HEK293 (cell line): Measurements from ENCODE around the gene NEMP1.

Experiments used
- ATF2 ChIP-seq: fragments of 450-650 bp; formaldehyde crosslinking; IDR thresholded peaks from 2 replicates; pipeline ENCODE4 v1.5.1; 2016; ENCODE audit warnings: missing biosample characterization, missing genetic modification characterization, low read depth
- HOXA7 ChIP-seq: sonication (generic); formaldehyde crosslinking; IDR thresholded peaks from 2 replicates; pipeline ENCODE4 v1.8.1; 2022; ENCODE audit warnings: missing genetic modification reagents, borderline replicate concordance
- KLF8 ChIP-seq: fragments of 450-650 bp; formaldehyde crosslinking; IDR thresholded peaks from 2 replicates; pipeline ENCODE4 v1.5.1; 2016; ENCODE audit warnings: missing biosample characterization, missing genetic modification characterization
- YY1 ChIP-seq: fragments of 450-650 bp; formaldehyde crosslinking; IDR thresholded peaks from 2 replicates; pipeline ENCODE4 v1.5.1; 2018; ENCODE audit warnings: missing biosample characterization, missing genetic modification characterization
- ZFP37 ChIP-seq: fragments of 450-650 bp; formaldehyde crosslinking; IDR thresholded peaks from 2 replicates; pipeline ENCODE4 v1.5.1; 2016; ENCODE audit warnings: missing biosample characterization, missing genetic modification characterization
- ZNF16 ChIP-seq: fragments of 450-650 bp; formaldehyde crosslinking; IDR thresholded peaks from 2 replicates; pipeline ENCODE4 v1.5.1; 2016; ENCODE audit warnings: low read depth, missing biosample characterization, missing genetic modification characterization
- ZNF169 ChIP-seq: fragments of 450-650 bp; formaldehyde crosslinking; IDR thresholded peaks from 2 replicates; pipeline ENCODE4 v1.5.1; 2016; ENCODE audit warnings: missing biosample characterization, missing genetic modification characterization
- ZNF175 ChIP-seq: fragments of 450-650 bp; formaldehyde crosslinking; IDR thresholded peaks from 2 replicates; pipeline ENCODE4 v1.5.1; 2016; ENCODE audit warnings: missing biosample characterization, missing genetic modification characterization
- ZNF274 ChIP-seq, 2 experiments: fragments of 200-500 bp in 1 of 2; fragments of 450-650 bp in 1 of 2; sonication (Bioruptor generic) in 1 of 2; formaldehyde crosslinking in 1 of 2; IDR thresholded peaks; 2 replicates each; pipeline versions ENCODE4 v1.5.1 to v1.6.1; 2014 to 2016; ENCODE audit warnings: borderline replicate concordance in 1 of 2, inconsistent platforms in 1 of 2, low read length in 1 of 2, missing biosample characterization in 1 of 2, missing genetic modification characterization in 1 of 2
- ZNF416 ChIP-seq: fragments of 450-650 bp; formaldehyde crosslinking; IDR thresholded peaks from 2 replicates; pipeline ENCODE4 v1.5.1; 2016; ENCODE audit warnings: missing biosample characterization, missing genetic modification characterization
- ZNF501 ChIP-seq: fragments of 450-650 bp; formaldehyde crosslinking; IDR thresholded peaks from 2 replicates; pipeline ENCODE4 v1.5.1; 2016; ENCODE audit warnings: missing biosample characterization, missing genetic modification characterization
- TF ChIP-seq, protein P1 (sequence below): fragments of 450-650 bp; formaldehyde crosslinking; IDR thresholded peaks from 2 replicates; pipeline ENCODE4 v1.5.1; 2016; ENCODE audit warnings: missing biosample characterization, missing genetic modification characterization
- TF ChIP-seq, protein P2 (sequence below): fragments of 450-650 bp; formaldehyde crosslinking; IDR thresholded peaks from 2 replicates; pipeline ENCODE4 v1.5.1; 2016; ENCODE audit warnings: missing biosample characterization, missing genetic modification characterization
- TF ChIP-seq, protein P3 (sequence below): fragments of 450-650 bp; formaldehyde crosslinking; IDR thresholded peaks from 2 replicates; pipeline ENCODE4 v1.5.1; 2016; ENCODE audit warnings: missing biosample characterization, missing genetic modification characterization

- TF ChIP-seq, protein P1, sequence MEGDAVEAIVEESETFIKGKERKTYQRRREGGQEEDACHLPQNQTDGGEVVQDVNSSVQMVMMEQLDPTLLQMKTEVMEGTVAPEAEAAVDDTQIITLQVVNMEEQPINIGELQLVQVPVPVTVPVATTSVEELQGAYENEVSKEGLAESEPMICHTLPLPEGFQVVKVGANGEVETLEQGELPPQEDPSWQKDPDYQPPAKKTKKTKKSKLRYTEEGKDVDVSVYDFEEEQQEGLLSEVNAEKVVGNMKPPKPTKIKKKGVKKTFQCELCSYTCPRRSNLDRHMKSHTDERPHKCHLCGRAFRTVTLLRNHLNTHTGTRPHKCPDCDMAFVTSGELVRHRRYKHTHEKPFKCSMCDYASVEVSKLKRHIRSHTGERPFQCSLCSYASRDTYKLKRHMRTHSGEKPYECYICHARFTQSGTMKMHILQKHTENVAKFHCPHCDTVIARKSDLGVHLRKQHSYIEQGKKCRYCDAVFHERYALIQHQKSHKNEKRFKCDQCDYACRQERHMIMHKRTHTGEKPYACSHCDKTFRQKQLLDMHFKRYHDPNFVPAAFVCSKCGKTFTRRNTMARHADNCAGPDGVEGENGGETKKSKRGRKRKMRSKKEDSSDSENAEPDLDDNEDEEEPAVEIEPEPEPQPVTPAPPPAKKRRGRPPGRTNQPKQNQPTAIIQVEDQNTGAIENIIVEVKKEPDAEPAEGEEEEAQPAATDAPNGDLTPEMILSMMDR (tag by site-specific recombination): no peak
- TF ChIP-seq KLF8 (tag by site-specific recombination) (no peak), ZNF501 (tag by site-specific recombination) (no peak), ZNF16 (tag by site-specific recombination) (no peak), ZNF416 (no peak), YY1 (tag by site-specific recombination) (no peak), ZNF169 (tag by site-specific recombination) (no peak), ATF2 (tag by site-specific recombination) (no peak), ZNF274 (IDR thresholded peaks at IDR 0.05; ENCODE audit: low read length) (no peak), ZNF274 (tag by site-specific recombination; IDR thresholded peaks at IDR 0.05; ENCODE audit: borderline replicate concordance) (no peak), ZNF175 (tag by site-specific recombination) (no peak), HOXA7 (CRISPR knock-in tag) (no peak), ZFP37 (tag by site-specific recombination) (no peak)
- TF ChIP-seq, protein P2, sequence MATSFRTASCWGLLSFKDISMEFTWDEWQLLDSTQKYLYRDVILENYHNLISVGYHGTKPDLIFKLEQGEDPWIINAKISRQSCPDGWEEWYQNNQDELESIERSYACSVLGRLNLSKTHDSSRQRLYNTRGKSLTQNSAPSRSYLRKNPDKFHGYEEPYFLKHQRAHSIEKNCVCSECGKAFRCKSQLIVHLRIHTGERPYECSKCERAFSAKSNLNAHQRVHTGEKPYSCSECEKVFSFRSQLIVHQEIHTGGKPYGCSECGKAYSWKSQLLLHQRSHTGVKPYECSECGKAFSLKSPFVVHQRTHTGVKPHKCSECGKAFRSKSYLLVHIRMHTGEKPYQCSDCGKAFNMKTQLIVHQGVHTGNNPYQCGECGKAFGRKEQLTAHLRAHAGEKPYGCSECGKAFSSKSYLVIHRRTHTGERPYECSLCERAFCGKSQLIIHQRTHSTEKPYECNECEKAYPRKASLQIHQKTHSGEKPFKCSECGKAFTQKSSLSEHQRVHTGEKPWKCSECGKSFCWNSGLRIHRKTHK: no peak
- TF ChIP-seq, protein P3, sequence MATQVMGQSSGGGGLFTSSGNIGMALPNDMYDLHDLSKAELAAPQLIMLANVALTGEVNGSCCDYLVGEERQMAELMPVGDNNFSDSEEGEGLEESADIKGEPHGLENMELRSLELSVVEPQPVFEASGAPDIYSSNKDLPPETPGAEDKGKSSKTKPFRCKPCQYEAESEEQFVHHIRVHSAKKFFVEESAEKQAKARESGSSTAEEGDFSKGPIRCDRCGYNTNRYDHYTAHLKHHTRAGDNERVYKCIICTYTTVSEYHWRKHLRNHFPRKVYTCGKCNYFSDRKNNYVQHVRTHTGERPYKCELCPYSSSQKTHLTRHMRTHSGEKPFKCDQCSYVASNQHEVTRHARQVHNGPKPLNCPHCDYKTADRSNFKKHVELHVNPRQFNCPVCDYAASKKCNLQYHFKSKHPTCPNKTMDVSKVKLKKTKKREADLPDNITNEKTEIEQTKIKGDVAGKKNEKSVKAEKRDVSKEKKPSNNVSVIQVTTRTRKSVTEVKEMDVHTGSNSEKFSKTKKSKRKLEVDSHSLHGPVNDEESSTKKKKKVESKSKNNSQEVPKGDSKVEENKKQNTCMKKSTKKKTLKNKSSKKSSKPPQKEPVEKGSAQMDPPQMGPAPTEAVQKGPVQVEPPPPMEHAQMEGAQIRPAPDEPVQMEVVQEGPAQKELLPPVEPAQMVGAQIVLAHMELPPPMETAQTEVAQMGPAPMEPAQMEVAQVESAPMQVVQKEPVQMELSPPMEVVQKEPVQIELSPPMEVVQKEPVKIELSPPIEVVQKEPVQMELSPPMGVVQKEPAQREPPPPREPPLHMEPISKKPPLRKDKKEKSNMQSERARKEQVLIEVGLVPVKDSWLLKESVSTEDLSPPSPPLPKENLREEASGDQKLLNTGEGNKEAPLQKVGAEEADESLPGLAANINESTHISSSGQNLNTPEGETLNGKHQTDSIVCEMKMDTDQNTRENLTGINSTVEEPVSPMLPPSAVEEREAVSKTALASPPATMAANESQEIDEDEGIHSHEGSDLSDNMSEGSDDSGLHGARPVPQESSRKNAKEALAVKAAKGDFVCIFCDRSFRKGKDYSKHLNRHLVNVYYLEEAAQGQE (tag by site-specific recombination): no peak
Measured at GRCh38 chr12:57027805-57028153, 50.8 kb downstream of the NEMP1 start.
